Prostate gland (tissue), 2 donors: ENCODE data around the gene PANK3. TPM values are rescaled to one million over a fixed set of nuclear protein-coding genes. Genes with fewer than 3 reads are reported as not detected.

ENCODE experiments used
- DNase-seq: peaks from one replicate; pipeline ENCODE4 v3.0.0-alpha.2; 2019; ENCODE audit warnings: low spot score
- H3K27ac ChIP-seq, 2 donors: fragments of 200-600 bp; sonication (generic); 2 replicates each; pipeline ENCODE4 v1.5.1; 2017 to 2019
- H3K27me3 ChIP-seq: fragments of 200-600 bp; sonication (generic); replicated peaks from 2 replicates; pipeline ENCODE4 v1.5.1; 2019; ENCODE audit not compliant: insufficient read depth
- H3K36me3 ChIP-seq, 2 donors: fragments of 200-600 bp; sonication (generic); 1 replicate in 1 of 2; 2 replicates in 1 of 2; pipeline versions ENCODE4 v1.5.1 to v1.8.1; 2017 to 2019
- H3K4me1 ChIP-seq: fragments of 200-600 bp; sonication (generic); replicated peaks from 2 replicates; pipeline ENCODE4 v1.5.1; 2019
- H3K4me3 ChIP-seq, 2 donors: fragments of 200-600 bp; sonication (generic); 2 replicates each; pipeline ENCODE4 v1.5.1; 2017 to 2019
- H3K9me3 ChIP-seq: fragments of 200-600 bp; sonication (generic); 2 replicates; pipeline ENCODE4 v1.5.1; 2017
- POLR2A ChIP-seq: fragments of 450-650 bp; IDR thresholded peaks from one replicate; pipeline ENCODE4 v1.6.1; 2016; ENCODE audit warnings: antibody characterized with exemption, mild to moderate bottlenecking
- POLR2AphosphoS5 ChIP-seq: sonication (generic); formaldehyde crosslinking; IDR thresholded peaks from one replicate; pipeline ENCODE4 v1.6.1; 2017; ENCODE audit warnings: antibody characterized with exemption
- WGBS: methylation state at CpG from one replicate; pipeline ENCODE4 v1.1.5; 2018; 5-methylcytosine and 5-hydroxymethylcytosine counted together
- intact Hi-C: fragments of 100-400 bp; cut with DNase I; formaldehyde crosslinking; loops from one replicate; pipeline ENCODE4 v1.14.2; 2022
- microRNA-seq: library from miRNA; unstranded; fragments of <30 nt; microRNA quantifications from one replicate; pipeline ENCODE4, GENCODE V29; 2016
- small RNA-seq, 2 donors: library from RNA; depleted of rRNA; stranded (forward); fragments of <200 nt; gene quantifications; one replicate each; pipeline ENCODE3, GENCODE V24; 2016
- total RNA-seq, 2 donors: library from RNA; depleted of rRNA; stranded (reverse); fragments of >200 nt; gene quantifications; one replicate each; pipeline ENCODE4 v1.1.0, GENCODE V29; 2016
- TF ChIP-seq, protein P1 (sequence below), 4 experiments: fragments of 200-600 bp in 2 of 4; fragments of 450-650 bp in 2 of 4; sonication (generic) in 2 of 4; IDR thresholded peaks; 1 replicate in 3 of 4; 2 replicates in 1 of 4; pipeline ENCODE4 v1.5.1; 2016 to 2019; ENCODE audit warnings: antibody characterized with exemption in 4 of 4, mild to moderate bottlenecking in 2 of 4, moderate library complexity in 2 of 4

PANK3 gene
- total RNA-seq, 2 donors from 2014 or later: 24.8 to 48.7 TPM

DNA sequence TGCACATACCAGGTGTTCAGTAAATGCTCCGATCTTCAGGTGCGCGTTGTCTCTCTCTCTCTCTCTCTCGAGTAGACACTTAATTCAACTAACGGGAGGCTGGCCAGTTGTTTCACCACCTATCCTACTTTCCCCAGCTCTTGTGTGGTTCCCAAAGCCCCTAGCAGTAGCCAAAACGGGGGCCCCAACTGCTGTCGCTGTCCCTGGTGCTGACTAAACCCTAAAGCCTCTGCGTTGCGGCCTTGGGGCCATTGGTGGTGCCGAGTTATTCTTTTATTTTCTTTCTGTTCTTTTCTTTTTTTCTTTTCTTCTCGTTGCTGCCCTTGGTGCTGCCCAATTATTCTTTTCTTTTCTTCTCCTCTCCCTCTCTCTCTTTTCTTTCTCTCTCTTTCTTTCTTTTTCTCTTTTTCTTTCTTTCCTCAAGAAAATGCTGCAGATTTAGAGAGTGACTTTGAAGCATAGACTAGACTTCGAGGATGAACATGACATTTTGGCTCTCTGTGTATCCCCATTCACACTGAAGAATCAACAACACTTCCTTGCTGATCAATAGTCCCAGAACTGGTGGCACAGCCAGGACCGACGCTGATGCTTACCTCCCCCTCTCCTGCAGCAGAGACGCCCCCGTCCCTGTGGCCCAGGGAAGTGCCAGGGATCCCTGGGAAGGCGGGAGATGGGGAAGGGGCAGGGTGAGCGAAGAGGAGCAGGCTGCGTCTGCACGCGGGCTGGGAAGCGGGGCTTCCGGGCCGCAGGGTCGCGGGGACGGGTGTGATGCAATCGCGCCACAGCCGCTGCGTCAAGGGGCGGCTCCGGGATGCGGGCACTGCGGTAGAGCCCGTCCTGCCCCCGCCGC is 50.4 kb downstream of the PANK3 start, which contains the start of gene FBLL1:
TSS of gene FBLL1 (plus strand) at position 785 of the 853 bp plus-strand sequence. CDS start 200 bp downstream, outside the sequence.
- no peaks in the 10 kb centered on the region for H3K9me3 ChIP-seq
- H3K4me3 ChIP-seq: peak within 1 kb of the TSS; percentile 29 to 33
- no peaks in the 10 kb centered on the region for H3K4me1 ChIP-seq
- 13% methylated on average over 32 of the region's 38 CpGs for WGBS
- no peak within 1 kb of the TSS for H3K27ac ChIP-seq
- H3K27me3 ChIP-seq: no peaks in the 10 kb centered on the region
- no peak for TF ChIP-seq POLR2A
- TF ChIP-seq, protein P1, sequence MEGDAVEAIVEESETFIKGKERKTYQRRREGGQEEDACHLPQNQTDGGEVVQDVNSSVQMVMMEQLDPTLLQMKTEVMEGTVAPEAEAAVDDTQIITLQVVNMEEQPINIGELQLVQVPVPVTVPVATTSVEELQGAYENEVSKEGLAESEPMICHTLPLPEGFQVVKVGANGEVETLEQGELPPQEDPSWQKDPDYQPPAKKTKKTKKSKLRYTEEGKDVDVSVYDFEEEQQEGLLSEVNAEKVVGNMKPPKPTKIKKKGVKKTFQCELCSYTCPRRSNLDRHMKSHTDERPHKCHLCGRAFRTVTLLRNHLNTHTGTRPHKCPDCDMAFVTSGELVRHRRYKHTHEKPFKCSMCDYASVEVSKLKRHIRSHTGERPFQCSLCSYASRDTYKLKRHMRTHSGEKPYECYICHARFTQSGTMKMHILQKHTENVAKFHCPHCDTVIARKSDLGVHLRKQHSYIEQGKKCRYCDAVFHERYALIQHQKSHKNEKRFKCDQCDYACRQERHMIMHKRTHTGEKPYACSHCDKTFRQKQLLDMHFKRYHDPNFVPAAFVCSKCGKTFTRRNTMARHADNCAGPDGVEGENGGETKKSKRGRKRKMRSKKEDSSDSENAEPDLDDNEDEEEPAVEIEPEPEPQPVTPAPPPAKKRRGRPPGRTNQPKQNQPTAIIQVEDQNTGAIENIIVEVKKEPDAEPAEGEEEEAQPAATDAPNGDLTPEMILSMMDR (IDR thresholded peaks at IDR 0.05): no peak
- no peak for TF ChIP-seq POLR2AphosphoS5
- DNase-seq: no peak
- intact Hi-C loops: no loop called here
- H3K36me3 ChIP-seq: no peaks in the 10 kb centered on the region

DNA sequence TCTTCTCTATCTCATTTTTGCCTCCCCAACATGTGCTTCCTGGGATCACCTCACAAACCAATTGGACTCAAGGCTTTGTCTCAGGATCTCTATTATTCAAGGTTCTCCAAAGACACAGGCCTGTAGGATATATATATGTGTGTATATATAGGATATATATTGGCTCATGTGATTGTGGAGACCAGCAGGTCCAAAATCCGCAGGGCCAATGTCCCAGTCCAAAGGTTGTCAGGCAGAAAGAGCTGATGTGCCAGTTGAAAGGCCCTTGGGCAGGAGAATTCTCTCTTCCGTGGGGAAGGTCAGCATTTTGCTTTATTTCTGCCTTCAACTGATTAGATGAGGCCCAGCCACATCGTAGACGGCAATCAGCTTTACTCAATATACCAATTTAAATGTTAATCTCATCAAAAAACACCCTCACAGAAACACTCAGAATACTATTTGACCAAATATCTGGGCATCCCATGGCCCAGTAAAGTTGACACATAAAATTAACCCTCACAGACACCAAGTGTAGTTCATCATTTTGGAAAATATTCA is 51.3 kb downstream of the PANK3 start:
- Histone ChIP-seq H3K27ac (no peak overlapping the region), H3K9me3 (no peaks in the 10 kb centered on the region), H3K4me1 (no peaks in the 10 kb centered on the region), H3K4me3 (no peak overlapping the region), H3K36me3 (no peaks in the 10 kb centered on the region), H3K27me3 (no peaks in the 10 kb centered on the region)
- intact Hi-C loops: no loop called here
- 81% methylated on average over 4 of the region's 4 CpGs for WGBS
- no peak for DNase-seq
- TF ChIP-seq POLR2A (no peak), POLR2AphosphoS5 (no peak)
- TF ChIP-seq, protein P1 (IDR thresholded peaks at IDR 0.05): no peak

DNA sequence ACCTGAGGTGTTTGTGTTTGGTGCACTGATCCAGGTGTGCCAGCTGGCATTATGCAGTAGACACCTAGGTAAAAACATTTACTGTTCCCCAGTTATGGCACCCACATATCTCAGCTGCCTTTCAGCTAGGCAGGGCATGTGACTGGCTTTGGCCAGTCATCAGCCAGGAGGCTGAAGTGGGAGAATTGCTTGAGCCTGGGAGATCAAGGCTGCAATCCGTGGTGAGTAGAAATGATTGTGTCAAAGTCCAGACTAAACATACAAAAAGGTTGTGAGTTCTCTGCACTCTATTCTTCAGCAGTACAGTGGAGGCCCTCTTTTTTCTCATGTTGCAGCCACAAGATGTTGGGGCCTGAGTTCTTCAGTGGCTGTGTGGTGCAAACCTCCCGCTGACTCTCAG is 53.3 kb downstream of the PANK3 start:
- no peaks in the 10 kb centered on the region for H3K9me3 ChIP-seq
- intact Hi-C loops: no loop called here
- H3K4me3 ChIP-seq: no peak overlapping the region
- no peaks in the 10 kb centered on the region for H3K36me3 ChIP-seq
- H3K4me1 ChIP-seq: no peaks in the 10 kb centered on the region
- TF ChIP-seq POLR2AphosphoS5 (no peak), POLR2A (no peak)
- TF ChIP-seq, protein P1 (IDR thresholded peaks at IDR 0.05): no peak
- WGBS: 67% methylated on average over 2 of the region's 2 CpGs
- H3K27ac ChIP-seq: no peak overlapping the region
- DNase-seq: no peak
- no peaks in the 10 kb centered on the region for H3K27me3 ChIP-seq

DNA sequence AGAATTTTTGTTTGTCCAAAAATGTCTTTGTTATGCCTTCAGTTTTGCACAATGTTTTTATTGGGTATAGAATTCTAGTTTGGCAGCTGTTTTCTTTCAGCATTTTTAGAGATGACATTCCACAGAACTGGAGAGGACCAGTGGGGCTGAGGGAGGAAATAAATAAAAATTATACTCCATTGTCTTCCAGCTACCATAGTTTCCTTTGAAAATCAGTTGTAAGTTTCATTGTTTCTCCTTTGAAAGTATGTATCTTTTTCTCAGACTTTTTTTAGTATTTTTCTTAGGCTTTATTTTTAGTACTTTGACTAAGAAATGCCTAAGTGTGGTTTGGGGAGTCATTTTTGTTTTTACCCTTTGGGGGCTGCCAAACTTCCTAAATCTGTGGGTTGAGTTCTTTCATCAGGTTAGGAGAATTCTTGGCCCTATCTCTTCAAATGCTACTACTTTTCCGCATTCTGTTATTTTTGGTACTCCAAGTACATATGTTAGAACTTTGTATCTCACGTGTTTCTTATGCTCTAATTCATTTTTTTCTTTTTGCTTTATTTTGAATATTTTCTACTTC is 65.2 kb downstream of the PANK3 start:
- intact Hi-C loops: no loop called here
- no peak overlapping the region for H3K27ac ChIP-seq
- H3K4me3 ChIP-seq: no peak overlapping the region
- H3K4me1 ChIP-seq: no peaks in the 10 kb centered on the region
- no peaks in the 10 kb centered on the region for H3K27me3 ChIP-seq
- H3K36me3 ChIP-seq: peaks cover 0 to 20% of the 10 kb centered on the region in 2 donors
- H3K9me3 ChIP-seq: no peaks in the 10 kb centered on the region
- 97% methylated on average over 2 of the region's 2 CpGs for WGBS
- no peak for DNase-seq
- TF ChIP-seq POLR2A: no peak
- no peak for TF ChIP-seq POLR2AphosphoS5

DNA sequence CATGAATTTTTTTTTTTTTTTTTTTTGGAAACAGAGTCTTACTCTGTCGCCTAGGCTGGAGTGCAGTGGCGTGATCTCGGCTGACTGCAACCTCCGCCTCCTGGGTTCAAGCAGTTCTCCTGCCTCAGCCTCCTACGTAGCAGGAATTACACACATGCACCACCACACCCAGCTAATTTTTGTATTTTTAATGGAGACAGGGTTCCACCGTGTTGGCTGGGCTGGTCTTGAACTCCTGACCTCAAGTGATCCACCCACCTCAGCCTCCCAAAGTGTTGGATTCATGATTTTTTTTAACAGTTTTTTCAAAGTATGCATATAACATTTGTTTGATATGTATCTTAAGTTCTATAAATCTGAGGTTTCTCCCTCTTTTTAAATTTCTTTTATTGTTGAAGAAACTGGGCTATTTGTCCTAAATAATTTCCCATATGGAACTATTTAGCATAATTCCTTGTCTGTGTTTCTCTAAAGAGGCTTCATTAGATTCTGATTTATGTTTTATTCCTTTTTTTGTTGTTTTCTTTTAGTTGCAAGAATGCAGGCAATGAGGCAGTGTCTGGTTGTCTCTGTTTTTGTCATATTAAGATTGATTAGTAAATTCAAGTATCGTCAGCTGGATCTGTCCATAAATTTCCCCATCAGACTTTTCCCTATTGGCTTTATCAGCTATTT is 76.5 kb downstream of the PANK3 start:
- H3K4me1 ChIP-seq: no peaks in the 10 kb centered on the region
- H3K4me3 ChIP-seq: no peak overlapping the region
- no peaks in the 10 kb centered on the region for H3K36me3 ChIP-seq
- 92% methylated on average over 7 of the region's 7 CpGs for WGBS
- H3K27me3 ChIP-seq: no peaks in the 10 kb centered on the region
- H3K27ac ChIP-seq: no peak overlapping the region
- intact Hi-C loops: no loop called here
- no peak for TF ChIP-seq POLR2AphosphoS5
- DNase-seq: no peak
- H3K9me3 ChIP-seq: no peaks in the 10 kb centered on the region

Small RNA genes lying within 50 kb of the gene (microRNA-seq; reads per million reads assigned to microRNA genes)
- gene MIR103A1: not detected
- gene MIR103B1: not detected

Small RNA genes lying within 50 kb of the gene (small RNA-seq; reads per million reads assigned to genes)
- gene MIR103A1: 0.09 to 0.81 reads per million in 2 donors

Other genes starting within 250 kb of the PANK3 start
- gene RARS1, start 92.9 kb downstream of the PANK3 start, total RNA-seq: 10 to 100 TPM; 71.6 to 86.6 TPM
- gene FBLL1, start 50.1 kb downstream of the PANK3 start, total RNA-seq: 1 to 10 TPM; 1.3 to 4.0 TPM